Neural progenitor cell (in vitro differentiated cells): Measurements from ENCODE around the gene ANKRD62.

Experiments used
- CTCF ChIP-seq: fragments of 200-600 bp; sonication (generic); IDR thresholded peaks from 2 replicates; pipeline ENCODE4 v1.5.1; 2017; ENCODE audit warnings: antibody characterized with exemption, mild to moderate bottlenecking
- EZH2 ChIP-seq: fragments of 200-600 bp; sonication (generic); IDR thresholded peaks from 2 replicates; pipeline ENCODE4 v1.6.1; 2017; ENCODE audit warnings: antibody characterized with exemption, mild to moderate bottlenecking, moderate library complexity
- EZH2phosphoT487 ChIP-seq: fragments of 200-600 bp; sonication (generic); IDR thresholded peaks from 2 replicates; pipeline ENCODE4 v1.6.1; 2017; ENCODE audit warnings: antibody characterized with exemption

DNA sequence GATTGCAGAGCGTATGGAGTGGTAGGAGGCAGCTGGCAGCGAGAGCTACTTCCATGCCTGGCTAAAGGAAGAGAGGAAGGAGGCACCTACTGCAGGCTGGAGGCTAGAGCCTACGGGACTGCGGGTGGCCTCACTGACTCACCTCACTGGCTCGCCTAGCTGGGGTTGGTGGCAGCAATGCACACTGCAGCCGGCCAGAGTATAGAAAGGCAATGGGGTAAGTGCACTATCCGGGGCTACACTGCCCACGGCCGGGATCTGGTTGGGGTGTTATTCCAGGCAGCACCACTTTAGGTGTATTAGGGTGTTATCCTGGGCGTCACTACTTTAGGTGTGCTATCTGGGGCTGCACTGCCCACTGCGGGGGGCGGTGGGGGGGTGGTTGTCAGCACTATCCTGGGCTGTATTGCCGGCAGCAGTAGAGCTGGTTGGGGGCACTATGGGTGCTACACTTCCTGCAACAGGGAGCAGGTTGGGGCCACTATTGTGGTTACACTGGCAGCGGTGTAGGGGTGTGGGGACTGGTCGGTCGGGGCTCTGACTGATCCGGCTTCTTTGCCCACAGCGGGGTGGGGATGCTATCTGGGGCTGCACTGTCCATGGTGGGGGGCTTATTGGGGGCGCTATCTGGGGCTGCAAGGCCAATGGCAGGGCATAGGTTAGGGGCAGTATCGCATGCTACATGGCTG, 33.3 kb upstream of the ANKRD62 start:
- no peak for TF ChIP-seq CTCF
- TF ChIP-seq EZH2 = no peak
- TF ChIP-seq EZH2phosphoT487 = no peak
